A673 (cell line): ENCODE measurements around the gene MYO1C. TPM values are rescaled to one million over a fixed set of nuclear protein-coding genes. Genes with fewer than 3 reads are reported as not detected.

Experiments used
- BruUV-seq: library from RNA; stranded (reverse); fragments of 400-500 nt; replicated peaks from 2 replicates; lab custom pipeline; 2021; lab: Mats Ljungman, UMichigan
- CTCF ChIA-PET: fragments of 300-600 bp; sonication (Branson Sonifier 250); formaldehyde crosslinking; loops from one replicate; lab custom pipeline; 2022; ENCODE audit warnings: antibody characterized with exemption; lab: Charles Lee
- POLR2A ChIA-PET: fragments of 300-600 bp; sonication (Branson Sonifier 250); formaldehyde crosslinking; loops from one replicate; lab custom pipeline; 2022; ENCODE audit warnings: antibody characterized with exemption; ENCODE audit not compliant: low non-redundant PET; lab: Charles Lee
- DNase-seq: peaks from one replicate; pipeline ENCODE4 v3.0.0-alpha.2; 2015; ENCODE audit warnings: low spot score
- H3K27ac ChIP-seq: fragments of 200-600 bp; sonication (generic); 2 replicates; pipeline ENCODE4 v1.5.1; 2016; ENCODE audit warnings: mixed run types, low read depth, mild to moderate bottlenecking, mixed read lengths, antibody characterized with exemption, low read length; ENCODE audit not compliant: poor library complexity, severe bottlenecking
- H3K27me3 ChIP-seq: fragments of 200-600 bp; sonication (generic); replicated peaks from 2 replicates; pipeline ENCODE4 v1.6.1; 2017; ENCODE audit warnings: mixed run types, low read depth, mild to moderate bottlenecking, mixed read lengths, antibody characterized with exemption, low read length; ENCODE audit not compliant: insufficient read depth, poor library complexity
- H3K36me3 ChIP-seq: fragments of 200-600 bp; sonication (generic); 2 replicates; pipeline ENCODE4 v1.6.1; 2016; ENCODE audit warnings: mixed run types, mild to moderate bottlenecking, mixed read lengths, antibody characterized with exemption, low read length; ENCODE audit not compliant: insufficient read depth, poor library complexity, severe bottlenecking
- H3K4me1 ChIP-seq: fragments of 200-600 bp; sonication (generic); 2 replicates; pipeline ENCODE4 v1.6.1; 2017; ENCODE audit warnings: mixed run types, mild to moderate bottlenecking, mixed read lengths, antibody characterized with exemption, low read length; ENCODE audit not compliant: insufficient read depth, poor library complexity, severe bottlenecking
- H3K4me3 ChIP-seq: fragments of 200-600 bp; sonication (generic); 2 replicates; pipeline ENCODE4 v1.5.1; 2016; ENCODE audit warnings: low read depth, mixed run types, mild to moderate bottlenecking, mixed read lengths, low read length; ENCODE audit not compliant: poor library complexity, severe bottlenecking
- H3K9me3 ChIP-seq: fragments of 200-600 bp; sonication (generic); 2 replicates; pipeline ENCODE4 v1.6.1; 2016; ENCODE audit warnings: mixed run types, low read depth, mild to moderate bottlenecking, mixed read lengths, antibody characterized with exemption, low read length; ENCODE audit not compliant: poor library complexity, severe bottlenecking
- EZH2 ChIP-seq: fragments of 200-600 bp; sonication (generic); IDR thresholded peaks from 2 replicates; pipeline ENCODE4 v1.6.1; 2017; ENCODE audit warnings: borderline replicate concordance, low read depth, mild to moderate bottlenecking, mixed read lengths, antibody characterized with exemption, low read length; ENCODE audit not compliant: poor library complexity, severe bottlenecking
- intact Hi-C: fragments of 100-400 bp; cut with micrococcal nuclease; formaldehyde crosslinking; loops from one replicate; pipeline ENCODE4 v1.10.0; 2022; ENCODE audit not compliant: unreplicated experiment
- total RNA-seq: library from RNA; stranded (reverse); gene quantifications from 2 replicates; pipeline ENCODE4 v1.2.3, GENCODE V29; 2021
- TF ChIP-seq, protein P1 (sequence below): fragments of 300-800, 200-600 bp; sonication (generic); conservative IDR thresholded peaks from 2 replicates; pipeline ENCODE4 v1.5.1; 2017; ENCODE audit warnings: low read depth, mild to moderate bottlenecking, antibody characterized with exemption, low read length, moderate library complexity, mixed read lengths

MYO1C gene
- total RNA-seq, 1 experiment from 2014 or later = 103 TPM

DNA sequence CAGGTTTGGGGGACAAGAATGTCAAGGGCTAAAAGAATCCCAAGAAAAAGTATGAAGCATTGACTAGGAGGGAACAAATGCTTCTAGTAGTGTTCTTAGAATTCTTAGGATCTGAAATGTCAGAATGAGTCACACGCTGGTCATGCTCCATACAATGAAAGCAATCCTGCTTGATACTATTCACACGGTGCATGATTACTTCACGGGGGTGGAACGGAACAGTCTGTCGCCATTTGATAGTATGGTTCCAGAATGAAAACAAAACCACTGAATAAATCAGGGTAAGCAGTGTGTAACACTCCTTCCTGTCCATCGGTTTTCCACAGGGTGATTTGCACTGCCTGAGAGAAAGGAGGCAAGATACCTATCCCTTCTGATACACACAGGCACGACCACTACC lies 69.6 kb downstream of the MYO1C start:
- peak overlapping the region; percentile 15 for H3K27ac ChIP-seq
- ChIA-PET POLR2A (no interaction called here), CTCF (no interaction called here)
- peaks cover 47% of the 10 kb centered on the region for H3K36me3 ChIP-seq
- H3K27me3 ChIP-seq = no peaks in the 10 kb centered on the region
- intact Hi-C loops = no loop called here
- peak; percentile 83 for DNase-seq
- H3K4me3 ChIP-seq = no peak overlapping the region
- BruUV-seq = no TSS peak
- H3K9me3 ChIP-seq = no peaks in the 10 kb centered on the region
- TF ChIP-seq EZH2 = no peak
- TF ChIP-seq, protein P1, sequence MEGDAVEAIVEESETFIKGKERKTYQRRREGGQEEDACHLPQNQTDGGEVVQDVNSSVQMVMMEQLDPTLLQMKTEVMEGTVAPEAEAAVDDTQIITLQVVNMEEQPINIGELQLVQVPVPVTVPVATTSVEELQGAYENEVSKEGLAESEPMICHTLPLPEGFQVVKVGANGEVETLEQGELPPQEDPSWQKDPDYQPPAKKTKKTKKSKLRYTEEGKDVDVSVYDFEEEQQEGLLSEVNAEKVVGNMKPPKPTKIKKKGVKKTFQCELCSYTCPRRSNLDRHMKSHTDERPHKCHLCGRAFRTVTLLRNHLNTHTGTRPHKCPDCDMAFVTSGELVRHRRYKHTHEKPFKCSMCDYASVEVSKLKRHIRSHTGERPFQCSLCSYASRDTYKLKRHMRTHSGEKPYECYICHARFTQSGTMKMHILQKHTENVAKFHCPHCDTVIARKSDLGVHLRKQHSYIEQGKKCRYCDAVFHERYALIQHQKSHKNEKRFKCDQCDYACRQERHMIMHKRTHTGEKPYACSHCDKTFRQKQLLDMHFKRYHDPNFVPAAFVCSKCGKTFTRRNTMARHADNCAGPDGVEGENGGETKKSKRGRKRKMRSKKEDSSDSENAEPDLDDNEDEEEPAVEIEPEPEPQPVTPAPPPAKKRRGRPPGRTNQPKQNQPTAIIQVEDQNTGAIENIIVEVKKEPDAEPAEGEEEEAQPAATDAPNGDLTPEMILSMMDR = no peak
- peaks cover 8% of the 10 kb centered on the region for H3K4me1 ChIP-seq

DNA sequence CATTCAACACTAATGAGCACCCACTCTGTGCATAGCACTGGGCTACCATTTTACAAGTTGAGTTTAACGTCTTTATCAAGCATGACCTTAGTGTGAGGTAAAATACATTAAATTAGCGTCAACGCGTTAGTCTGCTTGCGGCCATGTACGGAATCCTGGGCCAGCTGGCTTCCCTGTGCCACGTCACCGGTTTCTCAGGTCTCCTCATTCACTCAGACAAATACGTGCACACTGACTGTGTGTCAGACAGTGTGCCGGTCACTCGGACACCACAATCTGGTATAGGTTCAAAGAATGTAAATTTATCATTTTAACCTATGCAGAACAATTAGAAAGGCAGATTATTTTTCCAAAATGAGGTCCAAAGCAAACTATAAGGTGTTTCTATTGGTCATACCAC lies 71.0 kb downstream of the MYO1C start:
- ChIA-PET POLR2A (no interaction called here), CTCF (no interaction called here)
- Histone ChIP-seq H3K27ac (no peak overlapping the region), H3K4me3 (no peak overlapping the region), H3K4me1 (peaks cover 8% of the 10 kb centered on the region), H3K36me3 (peaks cover 47% of the 10 kb centered on the region), H3K9me3 (no peaks in the 10 kb centered on the region), H3K27me3 (no peaks in the 10 kb centered on the region)
- DNase-seq = no peak
- TF ChIP-seq, protein P1 = no peak
- intact Hi-C loops = no loop called here
- BruUV-seq = no TSS peak

DNA sequence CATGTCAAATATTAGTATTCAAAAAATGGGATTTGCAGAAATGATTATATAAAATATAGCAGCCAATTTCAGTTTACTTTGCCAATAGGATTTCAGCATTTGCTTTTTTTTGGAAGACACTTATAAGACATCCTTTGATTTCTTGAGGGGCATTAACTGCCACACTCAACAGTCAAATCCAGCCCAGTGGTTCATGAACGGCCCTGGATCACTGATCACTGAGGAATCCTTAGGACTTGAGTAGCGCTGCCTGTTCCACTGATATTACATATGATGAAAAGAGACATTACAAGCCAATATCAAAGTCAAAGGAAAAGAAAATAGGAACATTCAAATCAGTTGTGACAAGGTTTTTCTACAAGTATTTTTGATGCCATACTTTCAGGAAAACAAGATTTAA lies 71.5 kb downstream of the MYO1C start:
- no peak for TF ChIP-seq EZH2
- TF ChIP-seq, protein P1 = no peak
- Histone ChIP-seq H3K36me3 (peaks cover 47% of the 10 kb centered on the region), H3K4me3 (no peak overlapping the region), H3K9me3 (no peaks in the 10 kb centered on the region), H3K4me1 (peaks cover 8% of the 10 kb centered on the region), H3K27me3 (no peaks in the 10 kb centered on the region), H3K27ac (no peak overlapping the region)
- CTCF ChIA-PET = no interaction called here
- intact Hi-C loops = no loop called here
- POLR2A ChIA-PET = no interaction called here
- TSS peak; percentile 44 for BruUV-seq
- no peak for DNase-seq
